Middle frontal gyrus (tissue), 1 donor: ENCODE data around the gene SLC6A5.
A peak's percentile ranks its signal among the peaks of the same experiment; 100 is the strongest.

ENCODE experiments used
- DNase-seq: peaks from one replicate; pipeline ENCODE4 v3.0.0-alpha.2; 2015; ENCODE audit warnings: low spot score; ENCODE audit errors: extremely low spot score

Gene SLC6A5

GRCh38 chr11:20620988-20621387 lies 21.6 kb downstream of the SLC6A5 start:
- no peak for DNase-seq

GRCh38 chr11:20621679-20622078 lies 22.3 kb downstream of the SLC6A5 start:
- DNase-seq, result no peak

- no peak for DNase-seq
Measured at GRCh38 chr11:20623252-20623651, 23.8 kb downstream of the SLC6A5 start.

GRCh38 chr11:20626279-20626678 lies 26.9 kb downstream of the SLC6A5 start:
- no peak for DNase-seq

- DNase-seq, result no peak
Measured at GRCh38 chr11:20627026-20627425, 27.6 kb downstream of the SLC6A5 start.

GRCh38 chr11:20627701-20628100 lies 28.3 kb downstream of the SLC6A5 start:
- DNase-seq, result no peak

GRCh38 chr11:20631519-20632168 lies 32.2 kb downstream of the SLC6A5 start:
- no peak for DNase-seq

GRCh38 chr11:20632169-20632532 lies 32.7 kb downstream of the SLC6A5 start:
- DNase-seq, result no peak

GRCh38 chr11:20634044-20634443 lies 34.6 kb downstream of the SLC6A5 start:
- DNase-seq, result no peak

GRCh38 chr11:20634781-20635180 lies 35.4 kb downstream of the SLC6A5 start:
- DNase-seq, result no peak

GRCh38 chr11:20638074-20638473 lies 38.7 kb downstream of the SLC6A5 start:
- no peak for DNase-seq

- no peak for DNase-seq
Measured at GRCh38 chr11:20639688-20640087, 40.3 kb downstream of the SLC6A5 start.

GRCh38 chr11:20640401-20640800 lies 41.0 kb downstream of the SLC6A5 start:
- DNase-seq, result no peak

GRCh38 chr11:20644360-20644759 lies 45.0 kb downstream of the SLC6A5 start:
- no peak for DNase-seq

- peak; percentile 64 for DNase-seq
Measured at GRCh38 chr11:20647976-20648565, 48.7 kb downstream of the SLC6A5 start.

- DNase-seq, result no peak
Measured at GRCh38 chr11:20652150-20652806, 52.9 kb downstream of the SLC6A5 start.

- no peak for DNase-seq
Measured at GRCh38 chr11:20654038-20654437, 54.6 kb downstream of the SLC6A5 start.

GRCh38 chr11:20656901-20657300 lies 57.5 kb downstream of the SLC6A5 start:
- DNase-seq, result no peak

GRCh38 chr11:20658135-20658534 lies 58.7 kb downstream of the SLC6A5 start:
- no peak for DNase-seq

GRCh38 chr11:20661445-20661844 lies 62.0 kb downstream of the SLC6A5 start:
- DNase-seq, result no peak

- no peak for DNase-seq
Measured at GRCh38 chr11:20661850-20662249, 62.4 kb downstream of the SLC6A5 start.

GRCh38 chr11:20668131-20668809 lies 68.9 kb downstream of the SLC6A5 start:
- no peak for DNase-seq
